Heart right ventricle (tissue), 16 donors: ENCODE measurements around the gene PTX4. TPM values are rescaled to one million over a fixed set of nuclear protein-coding genes. Genes with fewer than 3 reads are reported as not detected.

ENCODE experiments used
- ATAC-seq, 8 donors: fragments of 200-7000 bp; cut with Tn5 transposase; one replicate each; pipeline ENCODE4 v1.9.1; 2020; ENCODE audit warnings: mild to moderate bottlenecking in 8 of 8, moderate library complexity in 8 of 8, moderate number of reproducible peaks in 1 of 8
- DNase-seq, 2 donors: peaks; one replicate each; pipeline ENCODE4 v3.0.0-alpha.2; 2020
- H3K27ac ChIP-seq, 10 donors: fragments of 200-600 bp; sonication (generic) in 2 of 10; one replicate each; pipeline versions ENCODE4 v1.5.0 to v1.8.0; 2020 to 2022; ENCODE audit warnings: mild to moderate bottlenecking in 3 of 10
- H3K27me3 ChIP-seq, 7 donors: fragments of 200-600 bp; one replicate each; pipeline ENCODE4 v1.8.0; 2021 to 2022; ENCODE audit warnings: mild to moderate bottlenecking in 2 of 7
- H3K36me3 ChIP-seq, 9 donors: fragments of 200-600 bp; sonication (generic) in 1 of 9; one replicate each; pipeline versions ENCODE4 v1.5.0 to v1.8.0; 2020 to 2022; ENCODE audit warnings: mild to moderate bottlenecking in 2 of 9
- H3K4me1 ChIP-seq, 9 donors: fragments of 200-600 bp; sonication (generic) in 1 of 9; one replicate each; pipeline versions ENCODE4 v1.5.0 to v1.8.0; 2020 to 2022; ENCODE audit warnings: mild to moderate bottlenecking in 4 of 9
- H3K4me3 ChIP-seq, 10 donors: fragments of 200-600 bp; sonication (generic) in 2 of 10; one replicate each; pipeline versions ENCODE4 v1.5.0 to v1.8.0; 2020 to 2022; ENCODE audit warnings: mild to moderate bottlenecking in 7 of 10, moderate library complexity in 2 of 10
- H3K9me3 ChIP-seq, 11 donors: fragments of 200-600 bp in 10 of 11; sonication (generic) in 2 of 11; one replicate each; pipeline versions ENCODE4 v1.5.0 to v1.8.0; 2013 to 2022; ENCODE audit warnings: mild to moderate bottlenecking in 2 of 11, control low read depth in 1 of 11, moderate library complexity in 1 of 11
- WGBS, 2 donors: extraction: QIAGEN DNeasy Blood & Tissue Kit; methylation state at CpG; one replicate each; pipeline ENCODE4 v1.1.7; 2013; ENCODE audit warnings: inconsistent platforms in 1 of 2; 5-methylcytosine and 5-hydroxymethylcytosine counted together
- intact Hi-C, 10 donors: fragments of 100-400 bp; cut with DNase I; formaldehyde crosslinking; loops; one replicate each; pipeline versions ENCODE4 v1.11.1 to v1.14.2; 2022
- polyA plus RNA-seq, 2 donors: library from polyadenylated mRNA; stranded (reverse); fragments of 200-250 nt; gene quantifications; one replicate each; pipeline ENCODE4 v1.2.3, GENCODE V29; 2013
- total RNA-seq, 10 donors: library from RNA; stranded (reverse); fragmentation: NEBNext Ultra II Directional in 3 of 10; extraction: Animal tissue kit (Norgen Biotek cat#: 25700) in 3 of 10; gene quantifications; one replicate each; pipeline versions ENCODE4 v1.2.1 to v1.2.4, GENCODE V29; 2021 to 2023
- TF ChIP-seq, protein P1 (sequence below), 9 donors: fragments of 200-600 bp; sonication (generic) in 2 of 9; IDR thresholded peaks; one replicate each; pipeline versions ENCODE4 v1.5.0 to v1.8.0; 2021 to 2022; ENCODE audit warnings: antibody characterized with exemption in 9 of 9, mild to moderate bottlenecking in 5 of 9, moderate library complexity in 1 of 9
- donor health status: Arrhythmogenic right ventricular cardiomyopathy.
- donor health status: ischemic (EF 13 %, LVEDD 7.1; RV severe dilation, severe dysfunction).
- donor health status: healthy with polysubstance abuse.
- donor health status: DM: no; HTN: yes; CAD: no.
- donor health status: DM: no; HTN: no; CAD: no.
- donor health status: ischemic (EF 25% LVEDD 6.9; RV normal size, moderate dysfunction).
- donor health status: ischemic (EF 25% LVEDD 5.7; RV mildly dilated, moderate dysfunction).
- donor health status: healthy.
- donor health status: DM: yes; HTN: yes; CAD: no.
- donor health status: Ischemic cardiomyopathy.
- donor health status: ischemic (EF 35%, LVEDD 5.7; RV mildly dilated, moderate dysfunction).
- donor health status: nonischemic (EF 11% LVEDD 7.7; RV severe dilation, severe dysfunction).
- donor health status: DM: yes; HTN: yes; CAD: no.
- donor health status: PGD.
- donor health status: ischemic (EF 29% LVEDD 5.4; RV normal size, mild dysfunction).
- donor health status: nonischemic (EF 23%, LVEDD 6.1; RV moderate dilation, normal function).

Gene PTX4
- total and polyA plus RNA-seq, 12 donors: not detected

DNA sequence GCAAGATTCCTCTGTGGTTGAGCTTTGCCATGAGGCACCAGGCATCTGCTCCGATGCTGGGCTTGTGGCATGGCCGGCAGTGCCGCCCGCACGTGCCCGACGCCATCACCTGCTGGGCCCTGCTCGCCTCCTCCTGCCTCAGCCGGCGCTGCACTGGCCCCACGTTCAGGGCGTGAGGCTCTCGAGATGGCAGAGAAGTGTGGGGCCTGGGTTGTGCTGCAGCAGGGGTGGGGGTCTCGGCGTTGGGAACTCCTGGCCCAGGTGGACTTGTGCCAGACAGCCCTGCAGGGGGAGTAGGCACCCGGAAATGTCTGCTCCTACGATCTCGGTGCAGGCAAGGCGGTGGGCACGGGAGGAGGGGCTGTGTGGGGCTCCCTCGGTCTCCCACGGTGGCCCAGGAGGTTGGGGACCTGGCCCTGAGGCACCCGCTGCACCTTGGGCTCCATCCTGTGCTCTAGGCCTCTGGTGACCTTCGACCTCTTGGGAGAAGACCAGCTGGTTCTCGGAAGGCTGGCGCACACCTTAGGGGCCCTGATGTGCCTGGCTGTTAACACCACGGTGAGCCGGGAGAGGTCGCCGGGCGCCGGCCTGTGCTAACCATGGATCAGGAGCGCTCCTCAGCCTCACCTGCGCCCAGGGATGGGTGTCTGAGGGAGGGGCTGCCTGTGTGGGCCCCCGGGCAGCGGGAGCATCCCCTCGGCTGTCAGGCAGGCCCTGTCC lies 17.9 kb upstream of the PTX4 start:
- Histone ChIP-seq H3K9me3 (no peaks in the 10 kb centered on the region), H3K27me3 (no peaks in the 10 kb centered on the region), H3K27ac (no peak overlapping the region), H3K4me3 (no peak overlapping the region), H3K4me1 (peaks cover 18 to 34% (median 23%) of the 10 kb centered on the region in 9 donors), H3K36me3 (peaks cover 6 to 84% (median 17%) of the 10 kb centered on the region in 9 donors)
- intact Hi-C loops: no loop called here
- TF ChIP-seq, protein P1, sequence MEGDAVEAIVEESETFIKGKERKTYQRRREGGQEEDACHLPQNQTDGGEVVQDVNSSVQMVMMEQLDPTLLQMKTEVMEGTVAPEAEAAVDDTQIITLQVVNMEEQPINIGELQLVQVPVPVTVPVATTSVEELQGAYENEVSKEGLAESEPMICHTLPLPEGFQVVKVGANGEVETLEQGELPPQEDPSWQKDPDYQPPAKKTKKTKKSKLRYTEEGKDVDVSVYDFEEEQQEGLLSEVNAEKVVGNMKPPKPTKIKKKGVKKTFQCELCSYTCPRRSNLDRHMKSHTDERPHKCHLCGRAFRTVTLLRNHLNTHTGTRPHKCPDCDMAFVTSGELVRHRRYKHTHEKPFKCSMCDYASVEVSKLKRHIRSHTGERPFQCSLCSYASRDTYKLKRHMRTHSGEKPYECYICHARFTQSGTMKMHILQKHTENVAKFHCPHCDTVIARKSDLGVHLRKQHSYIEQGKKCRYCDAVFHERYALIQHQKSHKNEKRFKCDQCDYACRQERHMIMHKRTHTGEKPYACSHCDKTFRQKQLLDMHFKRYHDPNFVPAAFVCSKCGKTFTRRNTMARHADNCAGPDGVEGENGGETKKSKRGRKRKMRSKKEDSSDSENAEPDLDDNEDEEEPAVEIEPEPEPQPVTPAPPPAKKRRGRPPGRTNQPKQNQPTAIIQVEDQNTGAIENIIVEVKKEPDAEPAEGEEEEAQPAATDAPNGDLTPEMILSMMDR (IDR thresholded peaks at IDR 0.05): no peak
- ATAC-seq (no peak), DNase-seq (no peak)
- WGBS, 2 donors: 90 to 94% methylated on average over 37 of the region's 37 CpGs

DNA sequence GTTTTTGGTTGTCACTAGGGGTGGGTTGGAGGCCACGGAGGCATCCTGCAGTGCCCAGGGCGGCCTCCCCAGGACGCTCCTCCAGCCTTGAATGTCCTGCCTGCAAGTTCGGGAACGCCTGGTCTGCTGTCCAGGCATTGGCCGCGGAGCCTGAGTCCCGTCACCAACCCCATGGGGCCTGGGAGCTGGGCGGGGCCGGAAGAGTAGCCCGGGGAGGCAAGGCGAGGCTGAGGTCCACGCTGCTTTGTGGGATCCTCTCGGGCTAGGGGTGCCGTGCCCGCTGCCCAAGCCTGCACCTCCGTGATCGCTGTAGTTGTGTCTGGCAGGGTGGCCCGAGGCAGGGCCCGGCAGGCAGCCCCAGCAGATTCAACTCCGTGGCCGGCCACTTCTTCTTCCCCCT lies 17.2 kb upstream of the PTX4 start:
- TF ChIP-seq, protein P1 (IDR thresholded peaks at IDR 0.05): no peak

DNA sequence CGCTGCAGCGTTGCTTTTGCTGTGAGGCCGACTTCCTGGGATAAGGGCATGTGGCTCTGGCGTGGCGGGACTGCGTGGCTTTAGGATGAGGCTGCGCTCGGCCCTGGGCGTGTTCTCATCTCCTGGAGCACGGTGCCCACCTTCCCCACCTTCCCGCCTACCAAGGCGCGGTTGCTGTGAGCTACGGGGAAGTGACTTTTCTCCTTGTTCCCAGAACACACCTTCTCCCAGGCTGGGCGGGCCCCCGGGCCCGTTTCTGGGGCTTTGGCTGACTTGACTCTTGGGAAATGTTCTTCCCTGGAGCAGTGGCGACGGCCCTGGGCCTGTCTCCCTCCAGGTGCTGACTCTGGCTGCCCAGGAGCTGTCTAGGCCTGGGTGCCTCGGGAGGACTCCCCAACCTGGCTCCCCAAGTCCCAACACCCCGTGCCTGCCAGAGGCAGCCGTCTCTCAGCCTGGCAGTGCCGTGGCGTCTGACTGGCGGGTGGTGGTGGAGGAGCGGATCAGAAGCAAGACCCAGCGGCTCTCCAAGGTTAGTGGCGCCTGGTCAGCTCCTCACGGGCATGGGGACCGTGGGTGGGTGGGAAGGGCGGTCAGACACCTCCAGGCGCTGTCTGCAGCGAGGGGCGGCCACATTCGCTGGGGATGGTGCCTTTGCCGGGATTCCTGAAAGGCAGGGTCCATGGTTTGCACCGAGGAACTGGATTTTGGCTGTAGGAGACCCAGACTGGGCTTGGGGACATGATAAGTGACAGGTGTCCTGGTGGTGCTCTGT lies 16.5 kb upstream of the PTX4 start:
- TF ChIP-seq, protein P1 (IDR thresholded peaks at IDR 0.05): no peak
- no peaks in the 10 kb centered on the region for H3K9me3 ChIP-seq
- DNase-seq: no peak
- WGBS, 2 donors: 95% methylated on average over 37 of the region's 37 CpGs
- peaks cover 8 to 87% (median 31%) of the 10 kb centered on the region in 9 donors for H3K36me3 ChIP-seq
- intact Hi-C loops: no loop called here
- H3K4me3 ChIP-seq: no peak overlapping the region
- H3K27me3 ChIP-seq: no peaks in the 10 kb centered on the region
- ATAC-seq: no peak
- peaks cover 14 to 20% (median 18%) of the 10 kb centered on the region in 9 donors for H3K4me1 ChIP-seq
- H3K27ac ChIP-seq: no peak overlapping the region

More for the DNA sequence above, 17.2 kb upstream of the PTX4 start:
- no peak overlapping the region for H3K27ac ChIP-seq
- no peaks in the 10 kb centered on the region for H3K9me3 ChIP-seq
- no peaks in the 10 kb centered on the region for H3K27me3 ChIP-seq
- intact Hi-C loops: no loop called here
- ATAC-seq (no peak), DNase-seq (no peak)
- 93% methylated on average over 21 to 22 of the region's 22 CpGs for WGBS, 2 donors
- H3K4me1 ChIP-seq: peaks cover 18 to 27% (median 23%) of the 10 kb centered on the region in 9 donors
- H3K36me3 ChIP-seq: peaks cover 8 to 87% (median 24%) of the 10 kb centered on the region in 9 donors
- H3K4me3 ChIP-seq: no peak overlapping the region

DNA sequence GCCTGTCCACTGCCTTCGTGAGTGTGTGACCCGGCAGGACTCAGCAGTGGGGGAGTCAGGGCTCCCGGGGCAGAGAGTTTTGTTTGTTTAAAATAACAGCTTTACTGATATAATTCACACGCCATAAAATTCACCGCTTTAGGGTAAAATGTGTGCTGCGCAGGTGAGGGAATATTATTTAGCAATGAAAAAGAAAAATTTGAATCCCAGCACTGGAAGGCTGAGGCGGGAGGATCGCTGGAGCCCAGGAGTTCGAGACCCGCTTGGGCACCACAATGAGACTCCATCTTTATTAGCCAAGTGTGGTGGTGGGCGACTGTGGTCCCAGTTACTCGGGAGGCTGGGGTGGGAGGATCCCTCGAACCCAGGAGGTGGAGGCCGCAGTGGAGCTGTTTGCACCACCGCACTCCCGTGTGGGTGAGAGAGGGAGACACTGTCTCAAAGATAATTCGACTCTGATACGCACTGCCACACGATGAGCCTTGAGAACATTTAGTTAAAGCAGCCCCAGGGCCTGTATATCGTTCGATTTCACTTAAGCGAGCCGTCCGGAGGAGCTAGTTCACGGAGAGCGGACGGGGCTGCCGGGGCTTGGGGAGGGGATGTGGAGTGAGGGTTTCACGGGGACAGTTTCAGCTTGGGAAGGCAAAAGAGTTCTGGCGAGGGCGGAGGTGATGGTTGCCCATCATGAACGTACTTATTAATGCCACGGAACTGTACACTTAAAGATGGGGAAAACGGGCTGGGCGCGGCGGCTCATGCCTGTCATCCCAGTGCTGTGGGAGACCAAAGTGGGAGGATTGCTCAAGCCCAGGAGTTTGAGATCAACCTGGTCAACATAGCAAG lies 14.6 kb upstream of the PTX4 start:
- 96 to 97% methylated on average over 37 of the region's 37 CpGs for WGBS, 2 donors
- no peak overlapping the region for H3K4me3 ChIP-seq
- no peaks in the 10 kb centered on the region for H3K9me3 ChIP-seq
- H3K36me3 ChIP-seq: peaks cover 8 to 90% (median 38%) of the 10 kb centered on the region in 9 donors
- H3K27ac ChIP-seq: no peak overlapping the region
- peaks cover 0 to 1% (median 0%) of the 10 kb centered on the region in 9 donors for H3K4me1 ChIP-seq
- TF ChIP-seq, protein P1 (IDR thresholded peaks at IDR 0.05): no peak
- intact Hi-C loops: no loop called here
- ATAC-seq (no peak), DNase-seq (no peak)
- no peaks in the 10 kb centered on the region for H3K27me3 ChIP-seq
